IMR-90 (cell line): ENCODE results near the gene ARSB. TPM values are rescaled to one million over a fixed set of nuclear protein-coding genes. Genes with fewer than 3 reads are reported as not detected.

Experiments
- ATAC-seq: fragments of 200-7000 bp; cut with Tn5 transposase; 2 replicates; pipeline ENCODE4 v1.9.1; 2020; ENCODE audit warnings: low read depth, mild to moderate bottlenecking, moderate library complexity
- BruUV-seq: library from RNA; stranded (reverse); fragments of 400-500 nt; replicated peaks from 2 replicates; lab custom pipeline; 2021; lab: Mats Ljungman, UMichigan
- CTCF ChIA-PET: fragments of 300-600 bp; formaldehyde crosslinking; extraction: SDS; loops from one replicate; lab custom pipeline; 2021; ENCODE audit warnings: antibody characterized with exemption; lab: Yijun Ruan, JAX
- POLR2A ChIA-PET: fragments of 300-600 bp; sonication (Branson Sonifier 250); formaldehyde crosslinking; loops from one replicate; lab custom pipeline; 2022; ENCODE audit warnings: antibody characterized with exemption; ENCODE audit not compliant: unreplicated experiment; lab: Charles Lee
- DNase-seq: peaks from one replicate; pipeline ENCODE4 v3.0.0; 2013
- H2AFZ ChIP-seq: replicated peaks from 2 replicates; pipeline ENCODE3; 2013; ENCODE audit warnings: low read length, mild to moderate bottlenecking; ENCODE audit not compliant: poor library complexity
- H2AK5ac ChIP-seq: 2 replicates; pipeline ENCODE4 v1.6.1; 2013; ENCODE audit warnings: low read depth, low read length, inconsistent platforms
- H2AK9ac ChIP-seq: replicated peaks from 2 replicates; pipeline ENCODE3; 2013; ENCODE audit warnings: mild to moderate bottlenecking, low read depth, low read length, moderate library complexity; ENCODE audit not compliant: poor library complexity
- H2BK120ac ChIP-seq: 2 replicates; pipeline ENCODE4 v1.6.1; 2013; ENCODE audit warnings: low read depth, low read length, inconsistent platforms
- H2BK15ac ChIP-seq: 3 replicates; pipeline ENCODE4 v1.6.1; 2013; ENCODE audit warnings: low read depth, low read length, inconsistent platforms
- H2BK20ac ChIP-seq: 2 replicates; pipeline ENCODE4 v1.6.1; 2013; ENCODE audit warnings: low read depth, mild to moderate bottlenecking, inconsistent platforms, low read length, moderate library complexity
- H2BK5ac ChIP-seq: 2 replicates; pipeline ENCODE4 v1.6.1; 2013; ENCODE audit warnings: mild to moderate bottlenecking, low read depth, low read length, inconsistent platforms; ENCODE audit not compliant: poor library complexity, severe bottlenecking
- H3K14ac ChIP-seq: replicated peaks from 2 replicates; pipeline ENCODE4 v1.6.1; 2013; ENCODE audit warnings: low read depth, low read length, inconsistent platforms
- H3K18ac ChIP-seq: 2 replicates; pipeline ENCODE4 v1.6.1; 2013; ENCODE audit warnings: low read depth, low read length, control low read depth
- H3K23ac ChIP-seq: 2 replicates; pipeline ENCODE4 v1.6.1; 2013; ENCODE audit warnings: low read depth, low read length, inconsistent platforms
- H3K27ac ChIP-seq: 2 replicates; pipeline ENCODE4 v1.5.1; 2013; ENCODE audit warnings: mild to moderate bottlenecking, control low read depth, low read length; ENCODE audit not compliant: insufficient read depth
- H3K27me3 ChIP-seq: 2 replicates; pipeline ENCODE4 v1.6.1; 2013; ENCODE audit warnings: low read length; ENCODE audit not compliant: control insufficient read depth, insufficient read depth
- H3K36me3 ChIP-seq: 2 replicates; pipeline ENCODE4 v1.6.1; 2013; ENCODE audit warnings: low read length, mixed read lengths; ENCODE audit not compliant: control insufficient read depth, insufficient read depth
- H3K4ac ChIP-seq: 2 replicates; pipeline ENCODE4 v1.6.1; 2013; ENCODE audit warnings: low read depth, low read length, inconsistent platforms
- H3K4me1 ChIP-seq: 2 replicates; pipeline ENCODE4 v1.6.1; 2013; ENCODE audit warnings: low read length, mixed read lengths; ENCODE audit not compliant: control insufficient read depth, insufficient read depth
- H3K4me2 ChIP-seq: 2 replicates; pipeline ENCODE4 v1.6.1; 2013; ENCODE audit warnings: low read depth, mild to moderate bottlenecking, control low read depth, low read length, moderate library complexity
- H3K4me3 ChIP-seq: 2 replicates; pipeline ENCODE4 v1.5.1; 2013; ENCODE audit warnings: low read depth, mild to moderate bottlenecking, control low read depth, low read length, moderate library complexity; ENCODE audit not compliant: insufficient read depth
- H3K56ac ChIP-seq: 2 replicates; pipeline ENCODE4 v1.6.1; 2013; ENCODE audit warnings: low read length, inconsistent platforms; ENCODE audit not compliant: insufficient read depth; ENCODE audit errors: extremely low read depth
- H3K79me1 ChIP-seq, 2 experiments: 2 replicates each; pipeline ENCODE4 v1.6.1; 2013; ENCODE audit warnings: low read length in 2 of 2, inconsistent platforms in 1 of 2, low read depth in 1 of 2
- H3K9ac ChIP-seq: 2 replicates; pipeline ENCODE4 v1.6.1; 2013; ENCODE audit warnings: low read depth, low read length, control low read depth
- H3K9me1 ChIP-seq: 2 replicates; pipeline ENCODE4 v1.6.1; 2013; ENCODE audit warnings: low read length, inconsistent platforms; ENCODE audit not compliant: insufficient read depth
- H3K9me3 ChIP-seq: 2 replicates; pipeline ENCODE4 v1.6.1; 2013; ENCODE audit warnings: low read length; ENCODE audit not compliant: control insufficient read depth, insufficient read depth
- H4K20me1 ChIP-seq: 2 replicates; pipeline ENCODE4 v1.6.1; 2013; ENCODE audit warnings: low read length, inconsistent platforms; ENCODE audit not compliant: insufficient read depth
- H4K5ac ChIP-seq: 2 replicates; pipeline ENCODE4 v1.6.1; 2013; ENCODE audit warnings: mild to moderate bottlenecking, low read depth, low read length, control low read depth
- H4K8ac ChIP-seq, 2 experiments: 2 replicates each; pipeline ENCODE4 v1.6.1; 2013; ENCODE audit warnings: low read depth in 2 of 2, low read length in 2 of 2, control low read depth in 1 of 2, inconsistent platforms in 1 of 2
- H4K91ac ChIP-seq: 2 replicates; pipeline ENCODE4 v1.6.1; 2013; ENCODE audit warnings: low read depth, low read length, inconsistent platforms; ENCODE audit not compliant: insufficient read depth
- BHLHE40 ChIP-seq: fragments of 150-350 bp; IDR thresholded peaks from 2 replicates; pipeline ENCODE4 v1.6.1; 2016; ENCODE audit warnings: mild to moderate bottlenecking, low read depth, low read length
- CEBPB ChIP-seq: IDR thresholded peaks from 2 replicates; pipeline ENCODE4 v1.6.1; 2012; ENCODE audit warnings: low read depth, low read length, improper control_type of control experiment
- FOS ChIP-seq: fragments of 150-350 bp; IDR thresholded peaks from 2 replicates; pipeline ENCODE4 v1.6.1; 2016; ENCODE audit warnings: low read depth, low read length
- MAFK ChIP-seq: IDR thresholded peaks from 2 replicates; pipeline ENCODE4 v1.6.1; 2012; ENCODE audit warnings: low read depth, low read length, improper control_type of control experiment
- MXI1 ChIP-seq: IDR thresholded peaks from 2 replicates; pipeline ENCODE4 v1.6.1; 2012; ENCODE audit warnings: low read depth, mild to moderate bottlenecking, low read length, moderate library complexity, borderline replicate concordance
- NFE2L2 ChIP-seq: fragments of 150-350 bp; IDR thresholded peaks from 2 replicates; pipeline ENCODE4 v1.6.1; 2016; ENCODE audit warnings: low read depth, mild to moderate bottlenecking, low read length
- RAD21 ChIP-seq: IDR thresholded peaks from 2 replicates; pipeline ENCODE4 v1.6.1; 2012; ENCODE audit warnings: low read length, improper control_type of control experiment
- RCOR1 ChIP-seq: IDR thresholded peaks from 2 replicates; pipeline ENCODE4 v1.6.1; 2012; ENCODE audit warnings: mild to moderate bottlenecking, low read length, improper control_type of control experiment; ENCODE audit not compliant: insufficient replicate concordance
- SMC3 ChIP-seq: fragments of 150-350 bp; IDR thresholded peaks from 2 replicates; pipeline ENCODE4 v1.6.1; 2016; ENCODE audit warnings: low read depth, mild to moderate bottlenecking, antibody characterized with exemption, low read length, moderate library complexity
- USF2 ChIP-seq: fragments of 150-350 bp; IDR thresholded peaks from 2 replicates; pipeline ENCODE4 v1.6.1; 2017; ENCODE audit warnings: mild to moderate bottlenecking, antibody characterized with exemption, low read length, low read depth
- WGBS, 2 experiments: methylation state at CpG; one replicate each; pipeline versions ENCODE4 v1.1.5 to v1.1.7; 2013; ENCODE audit warnings: missing lambda C conversion rate in 2 of 2; ENCODE audit not compliant: insufficient read length in 1 of 2; ENCODE audit errors: extremely low coverage in 2 of 2; 5-methylcytosine and 5-hydroxymethylcytosine counted together
- dilution Hi-C: fragments of 300-500 bp; cut with HindIII; formaldehyde crosslinking; loops from one replicate; pipeline ENCODE4 v1.14.3; 2018; ENCODE audit warnings: low sequenced_read_pairs; ENCODE audit not compliant: unreplicated experiment
- in situ Hi-C: fragments of 300-500 bp; cut with MboI; formaldehyde crosslinking; loops from 3 replicates; pipeline ENCODE4 v1.14.3; 2019; ENCODE audit warnings: low sequenced_read_pairs, inconsistent platforms, mixed read lengths
- intact Hi-C: fragments of 100-400 bp; cut with micrococcal nuclease; formaldehyde crosslinking; loops from 2 replicates; pipeline ENCODE4 v1.10.0; 2022
- polyA plus RNA-seq, 3 experiments: library from polyadenylated mRNA; depleted of rRNA; stranded (reverse); fragments of >200 nt; gene quantifications; 2 replicates each; pipeline ENCODE4 v1.2.3, GENCODE V29; 2012; ENCODE audit warnings: low replicate concordance in 1 of 3
- total RNA-seq: library from RNA; depleted of rRNA; stranded (reverse); fragments of >200 nt; gene quantifications from 2 replicates; pipeline ENCODE4 v1.2.3, GENCODE V29; 2012
- TF ChIP-seq, protein P1 (sequence below): conservative IDR thresholded peaks from 2 replicates; pipeline ENCODE4 v1.5.1; 2012; ENCODE audit warnings: mild to moderate bottlenecking, low read depth, low read length, improper control_type of control experiment

The ARSB gene
- total and polyA plus RNA-seq, 2 of the 4 experiments (the other 2 are of a cell fraction) = 16.0 to 16.3 TPM

GRCh38 chr5:78920604-78921003, 64.5 kb downstream of the ARSB start:
- Histone ChIP-seq H3K9me1 (no peaks in the 10 kb centered on the region; the same call in 1 of the 2 replicates), H3K23ac (no peak overlapping the region), H3K4me3 (no peak overlapping the region), H3K4ac (no peak overlapping the region), H2AK5ac (no peak overlapping the region), H2BK15ac (no peak overlapping the region; the same call in 2 of the 3 replicates), H3K4me2 (no peak overlapping the region), H2BK20ac (no peak overlapping the region; the same call in 1 of the 2 replicates), H3K18ac (no peak overlapping the region), H3K79me1 (no peaks in the 10 kb centered on the region), H2BK5ac (no peak overlapping the region), H4K91ac (no peak overlapping the region), H4K8ac (no peak overlapping the region), H3K9me3 (no peaks in the 10 kb centered on the region), H2AFZ (no peak overlapping the region), H3K56ac (no peak overlapping the region), H4K5ac (no peak overlapping the region), H2BK120ac (no peak overlapping the region), H3K14ac (no peak overlapping the region), H4K20me1 (no peaks in the 10 kb centered on the region), H3K4me1 (no peaks in the 10 kb centered on the region), H2AK9ac (no peak overlapping the region), H3K36me3 (no peaks in the 10 kb centered on the region), H3K27ac (no peak overlapping the region), H3K27me3 (no peaks in the 10 kb centered on the region), H3K9ac (no peak overlapping the region)
- WGBS, 2 experiments = 67% methylated on average over 1 of the region's 2 CpGs; no CpG with 5 or more reads in 1 of the 2 experiments
- CTCF ChIA-PET = interaction anchor here (0.6 to 1.6 kb wide), 7 partner anchors 8 to 382 kb away, joined by 3 to 10 read pairs (median 4); no protein-coding TSS in a partner anchor
- TF ChIP-seq SMC3 (peak; percentile 43), RCOR1 (no peak), CEBPB (no peak), NFE2L2 (no peak), MAFK (no peak), FOS (no peak), RAD21 (peak; percentile 59), BHLHE40 (no peak), MXI1 (no peak), USF2 (no peak)
- TF ChIP-seq, protein P1, sequence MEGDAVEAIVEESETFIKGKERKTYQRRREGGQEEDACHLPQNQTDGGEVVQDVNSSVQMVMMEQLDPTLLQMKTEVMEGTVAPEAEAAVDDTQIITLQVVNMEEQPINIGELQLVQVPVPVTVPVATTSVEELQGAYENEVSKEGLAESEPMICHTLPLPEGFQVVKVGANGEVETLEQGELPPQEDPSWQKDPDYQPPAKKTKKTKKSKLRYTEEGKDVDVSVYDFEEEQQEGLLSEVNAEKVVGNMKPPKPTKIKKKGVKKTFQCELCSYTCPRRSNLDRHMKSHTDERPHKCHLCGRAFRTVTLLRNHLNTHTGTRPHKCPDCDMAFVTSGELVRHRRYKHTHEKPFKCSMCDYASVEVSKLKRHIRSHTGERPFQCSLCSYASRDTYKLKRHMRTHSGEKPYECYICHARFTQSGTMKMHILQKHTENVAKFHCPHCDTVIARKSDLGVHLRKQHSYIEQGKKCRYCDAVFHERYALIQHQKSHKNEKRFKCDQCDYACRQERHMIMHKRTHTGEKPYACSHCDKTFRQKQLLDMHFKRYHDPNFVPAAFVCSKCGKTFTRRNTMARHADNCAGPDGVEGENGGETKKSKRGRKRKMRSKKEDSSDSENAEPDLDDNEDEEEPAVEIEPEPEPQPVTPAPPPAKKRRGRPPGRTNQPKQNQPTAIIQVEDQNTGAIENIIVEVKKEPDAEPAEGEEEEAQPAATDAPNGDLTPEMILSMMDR = peak; percentile 55
- DNase-seq = peak; percentile 71
- intact Hi-C loops = no loop called here
- ATAC-seq = peak; percentile 94
- no TSS peak for BruUV-seq
- dilution Hi-C loops = no loop called here
- in situ Hi-C loops = no loop called here
- POLR2A ChIA-PET = no interaction called here
